Left renal pelvis (tissue), 4 donors: Measurements from ENCODE around the gene RPL28. TPM values are rescaled to one million over a fixed set of nuclear protein-coding genes. Genes with fewer than 3 reads are reported as not detected.
"Not testable (repeated sequence)": the region's sequence is repeated elsewhere in the genome, so short reads cannot be mapped to it uniquely, and the experiment has no call there.

Experiments used
- DNase-seq, 4 donors: peaks; one replicate each; pipeline ENCODE4 v3.0.0-alpha.2; 2013; ENCODE audit warnings: low read depth in 4 of 4, low spot score in 3 of 4
- polyA plus RNA-seq, 4 donors: library from polyadenylated mRNA; unstranded; fragments of 120-200 nt; gene quantifications; one replicate each; pipeline ENCODE4 v1.2.1, GENCODE V29; 2013; ENCODE audit not compliant: insufficient read length in 4 of 4

Gene RPL28
- polyA plus RNA-seq, 4 donors, result 965 to 1,435 (median 1,000) TPM

DNA sequence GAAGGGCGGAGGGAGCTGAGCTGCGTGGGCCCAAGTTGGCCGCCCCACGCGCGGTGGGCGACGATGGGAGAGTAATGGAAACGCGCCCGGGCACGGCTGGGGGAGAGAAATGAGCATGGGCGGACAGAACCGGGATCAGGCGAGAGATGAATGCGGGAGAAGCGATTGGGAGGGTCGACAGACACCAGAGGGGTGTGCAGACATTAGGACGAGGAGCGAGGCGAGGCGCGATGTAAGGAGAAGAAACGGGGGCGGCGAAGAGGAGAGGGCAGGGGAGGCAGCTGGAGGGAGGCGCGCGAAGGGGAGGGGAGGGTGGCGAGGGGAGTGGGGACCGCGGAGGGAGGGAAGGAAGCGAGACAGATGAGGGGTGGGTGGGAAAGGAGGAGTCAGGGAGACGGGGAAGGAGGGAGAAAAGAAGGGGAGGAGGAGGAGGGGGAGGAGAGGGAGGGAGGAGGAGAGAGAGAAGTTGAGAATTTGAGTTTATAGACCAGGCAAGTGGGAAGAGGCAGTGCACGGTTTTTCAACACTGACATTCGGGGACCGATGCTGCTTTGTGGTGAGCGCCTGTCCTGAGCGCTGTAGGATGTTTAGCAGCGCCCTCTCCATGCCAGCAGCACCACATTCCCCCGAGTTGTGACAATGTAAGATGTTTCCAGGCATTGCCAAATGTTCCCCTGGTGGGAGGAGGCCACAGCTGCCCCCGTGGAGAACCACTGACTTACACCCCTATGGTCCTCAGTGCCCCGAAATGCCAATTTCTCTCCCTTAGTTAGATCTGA lies 57.5 kb downstream of the RPL28 start, which contains the start of gene SHISA7:
SHISA7 (minus strand) TSS at position 256 of the 779 bp plus-strand sequence. CDS start 437 bp downstream, outside the sequence.
- no peak for DNase-seq

DNA sequence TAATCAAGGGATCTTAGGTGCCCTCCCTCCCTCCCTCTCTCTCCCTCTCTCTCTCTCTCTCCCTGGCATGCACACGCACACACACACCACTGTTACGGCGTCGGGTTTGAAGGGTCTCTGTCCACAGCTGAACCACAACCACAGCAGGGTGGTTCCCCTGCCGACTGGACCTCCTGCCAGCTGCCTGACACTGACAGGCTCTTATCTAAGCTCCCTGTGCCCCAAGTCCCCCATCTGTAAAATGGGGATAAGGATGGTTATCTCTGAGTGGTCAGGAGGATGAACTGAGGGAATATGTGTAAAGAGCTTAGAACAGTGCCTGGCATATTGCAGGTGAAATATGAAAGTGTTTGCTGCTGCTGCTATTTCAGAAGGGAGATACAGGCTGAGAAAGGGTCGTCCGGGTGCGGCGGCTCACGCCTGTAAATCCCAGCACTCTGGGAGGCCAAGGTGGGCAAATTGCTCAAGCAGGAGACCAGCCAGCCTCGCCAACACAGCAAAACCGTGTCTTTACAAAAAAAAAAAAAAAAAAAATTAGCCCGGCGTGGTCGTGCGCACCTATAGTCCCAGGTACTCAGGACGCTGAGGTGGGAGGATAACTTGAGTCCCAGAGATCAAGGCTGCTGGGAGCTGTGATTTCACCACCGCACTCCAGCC lies 58.2 kb downstream of the RPL28 start:
- DNase-seq, result no peak

DNA sequence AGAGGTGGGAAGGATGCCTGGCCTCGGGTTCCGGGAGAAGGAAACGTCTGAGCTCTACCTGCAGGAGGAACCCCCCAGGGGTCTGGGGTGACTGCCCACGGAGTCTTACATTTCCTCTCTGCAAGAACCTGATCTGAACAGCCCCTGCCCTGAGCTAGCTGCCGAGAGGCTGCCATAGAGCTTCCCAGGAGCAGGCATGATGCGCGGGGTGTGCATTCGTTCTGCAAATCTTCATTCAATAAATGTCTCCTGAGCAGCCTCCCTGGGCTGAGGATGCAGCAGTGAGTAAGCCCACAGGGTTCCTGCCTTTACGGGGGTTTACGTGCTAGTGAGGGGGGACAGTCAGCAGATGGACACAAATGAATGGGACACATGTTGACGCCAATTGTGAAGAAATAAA lies 58.9 kb downstream of the RPL28 start:
- no peak for DNase-seq

DNA sequence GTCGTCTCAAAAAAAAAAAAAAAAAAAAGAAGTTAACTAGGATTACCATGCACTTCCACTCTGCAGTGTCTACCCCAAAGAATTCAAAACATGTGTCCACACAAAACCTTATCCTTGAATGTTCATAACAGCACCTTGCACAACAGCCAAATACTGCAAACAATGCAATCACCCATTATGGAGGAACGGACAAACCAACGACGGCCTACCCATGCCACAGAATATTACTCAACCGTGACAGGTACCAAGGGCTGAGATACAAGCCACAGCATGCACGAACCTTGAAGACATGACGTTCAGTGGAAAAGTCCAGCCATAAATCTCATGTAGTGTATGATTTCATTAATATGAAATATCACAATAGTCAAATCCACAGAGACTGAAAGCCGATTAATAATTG lies 60.3 kb downstream of the RPL28 start:
- DNase-seq, result no peak

DNA sequence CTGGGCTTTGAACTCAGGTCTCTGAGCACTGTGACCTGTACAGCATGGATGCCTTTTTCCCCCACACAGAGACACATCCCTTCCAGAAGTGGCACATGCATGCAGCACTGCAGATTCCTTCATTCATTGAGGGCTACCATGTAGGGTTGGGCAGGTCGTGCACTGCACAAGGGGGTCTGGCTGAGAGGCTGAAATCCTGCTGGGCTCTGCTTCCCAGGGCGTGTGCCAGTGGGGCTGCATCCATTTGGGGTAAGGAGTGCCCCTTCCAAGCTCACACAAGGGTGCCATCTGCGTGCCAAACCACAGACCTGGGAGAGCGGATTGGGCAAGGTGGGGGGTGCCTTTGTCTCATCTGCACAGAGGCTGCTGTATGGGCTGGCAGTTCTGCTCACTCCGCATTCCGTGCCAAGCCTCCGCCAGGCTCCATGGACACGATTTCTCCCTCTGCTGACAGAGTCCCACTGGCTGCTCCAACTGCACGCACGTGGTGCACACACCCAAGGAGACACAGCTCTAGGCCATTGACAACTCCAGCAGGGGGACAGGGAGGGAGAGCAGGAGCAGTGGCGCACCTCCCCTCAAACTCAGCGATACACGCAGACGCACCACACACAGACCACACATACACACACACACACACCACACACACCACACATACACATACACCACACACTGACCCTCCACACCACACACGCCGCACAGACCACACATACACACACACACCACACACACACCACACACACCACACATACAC lies 61.9 kb downstream of the RPL28 start:
- no peak for DNase-seq

DNA sequence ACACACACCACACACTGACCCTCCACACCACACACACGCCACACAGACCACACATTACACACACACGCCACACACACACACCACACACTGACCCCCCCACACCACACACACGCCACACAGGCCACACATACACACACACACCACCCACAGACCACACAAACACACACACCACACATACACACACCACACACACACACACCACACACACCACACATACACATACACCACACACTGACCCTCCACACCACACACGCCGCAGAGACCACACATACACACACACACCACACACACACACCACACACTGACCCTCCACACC lies 62.4 kb downstream of the RPL28 start:
- not testable (repeated sequence) for DNase-seq

DNA sequence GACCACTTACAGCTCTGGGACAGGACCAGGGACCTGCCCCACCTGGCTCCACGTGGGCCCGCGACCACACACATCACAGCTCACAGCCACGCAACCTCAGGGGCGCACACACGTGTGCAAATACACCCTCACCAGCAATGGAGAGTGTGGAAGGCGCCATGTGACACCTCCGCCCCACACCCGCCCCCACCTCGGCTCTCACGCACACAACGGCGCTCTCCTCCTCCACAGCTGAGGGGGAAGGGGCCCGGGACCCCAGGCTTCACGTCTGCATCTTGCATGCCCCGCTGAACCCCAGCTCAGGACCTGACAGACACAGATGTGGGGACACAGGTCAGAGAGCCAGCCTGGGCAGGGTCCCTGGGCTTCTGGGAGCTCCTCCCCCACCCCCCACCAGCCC lies 63.7 kb downstream of the RPL28 start:
- DNase-seq, result no peak

DNA sequence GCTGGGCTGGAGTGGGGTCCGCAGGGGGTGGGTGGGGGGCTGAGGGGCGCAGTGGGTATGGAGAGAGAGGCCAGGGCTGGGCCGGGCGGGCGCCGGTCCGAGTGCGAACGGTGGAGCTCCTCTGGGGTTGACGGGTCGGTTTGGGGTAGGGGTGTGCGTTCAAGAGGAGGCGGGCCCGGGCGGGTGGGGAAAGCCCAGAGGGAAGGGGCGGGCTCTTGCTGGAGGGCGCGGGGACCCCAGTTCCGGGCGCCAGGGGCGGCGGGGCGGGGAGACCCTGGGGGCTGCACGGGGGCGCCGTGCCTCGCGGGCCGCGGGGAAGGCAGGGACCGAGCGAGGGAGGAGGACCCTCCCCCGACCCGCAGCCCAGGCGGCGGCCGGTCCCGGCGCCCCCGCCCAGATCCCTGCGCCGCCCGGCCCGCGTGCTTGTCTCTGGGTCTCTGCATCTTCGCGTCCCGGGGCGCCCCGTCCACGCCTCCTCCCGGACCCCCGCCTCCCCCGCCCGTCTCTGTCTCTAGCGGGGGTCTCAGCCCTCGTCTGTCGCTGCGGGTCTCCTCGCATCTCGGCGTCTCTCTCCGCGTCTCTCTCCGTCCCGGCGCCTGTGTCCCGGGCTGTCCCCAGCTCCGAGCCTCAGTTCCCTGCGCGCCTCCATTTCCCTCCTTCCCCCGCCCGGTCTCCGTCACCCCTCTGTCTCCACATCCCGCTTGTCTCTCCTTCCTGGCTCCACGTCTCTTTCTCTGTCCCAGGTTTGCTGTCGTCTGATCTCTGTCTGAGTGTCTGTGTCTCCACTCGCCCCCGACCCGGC lies 65.6 kb downstream of the RPL28 start:
- DNase-seq, result no peak

DNA sequence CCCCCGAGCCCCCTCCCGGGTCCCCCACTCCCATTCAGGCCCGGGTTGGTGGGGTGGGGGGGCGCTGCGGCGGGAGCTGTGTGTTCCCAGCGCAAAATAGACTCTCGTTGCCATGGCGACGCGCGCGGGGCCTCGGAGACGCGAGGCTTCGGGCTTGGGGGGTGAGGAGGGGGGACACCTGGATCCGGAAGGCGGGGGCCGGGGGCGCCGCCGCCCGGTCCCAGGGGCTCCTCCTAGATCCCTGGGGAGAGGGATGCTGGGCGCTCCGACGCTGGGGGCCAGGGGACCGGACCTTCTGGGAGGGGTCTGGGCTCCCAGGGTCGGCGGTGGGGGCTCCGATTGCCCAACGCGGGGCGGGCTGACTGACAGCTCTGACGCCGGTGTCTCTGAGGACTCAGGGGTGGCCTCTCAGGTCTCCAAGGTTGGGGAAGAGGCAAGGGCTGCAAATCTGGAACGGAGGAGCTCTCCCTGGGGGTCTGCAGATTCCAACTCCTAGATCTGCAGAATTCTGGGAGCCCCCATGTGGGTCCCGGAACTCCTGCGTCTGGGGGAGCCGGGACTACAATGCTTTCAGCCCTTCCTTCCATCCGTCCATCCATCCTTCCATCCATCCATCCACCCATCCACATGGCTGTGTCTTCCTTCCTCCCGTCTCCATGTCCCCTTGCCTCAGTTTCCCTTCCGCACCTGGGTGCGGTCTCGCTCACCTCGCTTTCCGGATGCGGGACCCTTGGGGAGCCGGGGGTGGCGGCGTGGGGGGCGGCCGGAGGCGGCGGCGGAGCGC lies 66.4 kb downstream of the RPL28 start:
- no peak for DNase-seq

Other genes with a start within 250 kb of the RPL28 start
- gene TNNT1, start 236.7 kb upstream of the RPL28 start, polyA plus RNA-seq, result 1 to 10 TPM; 4.2 to 9.9 (median 5.7) TPM
- 1 to 10 TPM in 3 of 4 donors, under 1 TPM in 1; 0.57 to 5.4 (median 4.5) TPM for gene TNNI3, start 228.2 kb upstream of the RPL28 start, polyA plus RNA-seq
- gene DNAAF3, start 219.3 kb upstream of the RPL28 start, polyA plus RNA-seq, result 10 to 100 TPM in 1 of 4 donors, 1 to 10 TPM in 3; 2.0 to 10.4 (median 7.7) TPM
- gene SYT5, start 205.6 kb upstream of the RPL28 start, polyA plus RNA-seq, result under 1 TPM; 0.09 to 0.52 (median 0.29) TPM
- 1 to 10 TPM in 1 of 4 donors, under 1 TPM in 3; 0.11 to 2.8 (median 0.26) TPM for gene PTPRH, start 176.4 kb upstream of the RPL28 start, polyA plus RNA-seq
- 1 to 10 TPM; 2.1 to 5.7 (median 4.0) TPM for gene TMEM86B, start 157.2 kb upstream of the RPL28 start, polyA plus RNA-seq
- 10 to 100 TPM; 30.0 to 58.5 (median 41.8) TPM for gene PPP6R1, start 126.9 kb upstream of the RPL28 start, polyA plus RNA-seq
- gene HSPBP1, start 105.8 kb upstream of the RPL28 start, polyA plus RNA-seq, result 10 to 100 TPM; 20.7 to 46.5 (median 25.4) TPM
- 10 to 100 TPM; 12.8 to 20.6 (median 15.5) TPM for gene BRSK1, start 101.9 kb upstream of the RPL28 start, polyA plus RNA-seq
- 1 to 10 TPM in 2 of 4 donors, under 1 TPM in 2; 0.80 to 2.0 (median 1.0) TPM for gene TMEM150B, start 60.6 kb upstream of the RPL28 start, polyA plus RNA-seq
- gene KMT5C, start 46.1 kb upstream of the RPL28 start, polyA plus RNA-seq, result 10 to 100 TPM; 13.3 to 33.5 (median 17.0) TPM
- gene COX6B2, start 31.2 kb upstream of the RPL28 start, polyA plus RNA-seq, result 1 to 10 TPM in 2 of 4 donors, under 1 TPM in 2; 0.49 to 1.5 (median 0.83) TPM
- under 1 TPM; 0.13 to 0.31 (median 0.17) TPM for gene GARIN5B, start 22.7 kb upstream of the RPL28 start, polyA plus RNA-seq
- gene IL11, start 15.5 kb upstream of the RPL28 start, polyA plus RNA-seq, result 1 to 10 TPM in 2 of 4 donors, under 1 TPM in 2; 0.79 to 1.7 (median 1.1) TPM
- under 1 TPM in 2 of 4 donors, not detected in 2; 0.72 to 0.76 TPM for gene TMEM190, start 9.1 kb upstream of the RPL28 start, polyA plus RNA-seq
- 1 to 10 TPM in 1 of 4 donors, under 1 TPM in 3; 0.31 to 2.2 (median 0.49) TPM for gene TMEM238, start 1.6 kb upstream of the RPL28 start, polyA plus RNA-seq
- 10 to 100 TPM; 42.3 to 56.0 (median 48.8) TPM for gene UBE2S, start 21.9 kb downstream of the RPL28 start, polyA plus RNA-seq
- gene SHISA7, start 57.4 kb downstream of the RPL28 start, polyA plus RNA-seq, result under 1 TPM; 0.13 to 0.33 (median 0.22) TPM
- 10 to 100 TPM; 30.2 to 52.6 (median 33.0) TPM for gene ISOC2, start 75.7 kb downstream of the RPL28 start, polyA plus RNA-seq
- gene C19orf85, start 78.8 kb downstream of the RPL28 start, polyA plus RNA-seq, result not detected
- gene ZNF628, start 90.7 kb downstream of the RPL28 start, polyA plus RNA-seq, result 1 to 10 TPM; 2.1 to 5.3 (median 3.2) TPM
- 10 to 100 TPM; 31.4 to 56.7 (median 46.4) TPM for gene NAT14, start 99.3 kb downstream of the RPL28 start, polyA plus RNA-seq
- 1 to 10 TPM; 1.9 to 7.0 (median 3.1) TPM for gene SSC5D, start 102.5 kb downstream of the RPL28 start, polyA plus RNA-seq
- under 1 TPM; 0.36 to 0.96 (median 0.80) TPM for gene SBK2, start 151.2 kb downstream of the RPL28 start, polyA plus RNA-seq
- under 1 TPM in 1 of 4 donors, not detected in 3; 0.15 TPM for gene SBK3, start 159.6 kb downstream of the RPL28 start, polyA plus RNA-seq
- gene ZNF579, start 194.9 kb downstream of the RPL28 start, polyA plus RNA-seq, result 10 to 100 TPM; 12.8 to 22.2 (median 14.1) TPM
- gene FIZ1, start 213.6 kb downstream of the RPL28 start, polyA plus RNA-seq, result 10 to 100 TPM; 19.0 to 24.4 (median 19.7) TPM
- gene ZNF524, start 214.4 kb downstream of the RPL28 start, polyA plus RNA-seq, result 10 to 100 TPM in 1 of 4 donors, 1 to 10 TPM in 3; 4.6 to 13.3 (median 6.7) TPM
- 10 to 100 TPM in 1 of 4 donors, 1 to 10 TPM in 3; 6.8 to 13.0 (median 7.9) TPM for gene ZNF865, start 219.7 kb downstream of the RPL28 start, polyA plus RNA-seq
- 10 to 100 TPM in 2 of 4 donors, 1 to 10 TPM in 2; 5.3 to 14.2 (median 9.9) TPM for gene ZNF784, start 238.6 kb downstream of the RPL28 start, polyA plus RNA-seq